PC-3 (cell line): Measurements from ENCODE around the gene FILIP1L. TPM values are rescaled to one million over a fixed set of nuclear protein-coding genes. Genes with fewer than 3 reads are reported as not detected.

Source experiments
- ATAC-seq: fragments of 200-7000 bp; cut with Tn5 transposase; 2 replicates; pipeline ENCODE4 v1.9.1; 2020; ENCODE audit warnings: mild to moderate bottlenecking, moderate library complexity
- BruUV-seq: library from RNA; stranded (reverse); fragments of 400-500 nt; replicated peaks from 2 replicates; lab custom pipeline; 2021; lab: Mats Ljungman, UMichigan
- CTCF ChIA-PET: fragments of 300-600 bp; sonication (Branson Sonifier 250); formaldehyde crosslinking; loops from one replicate; lab custom pipeline; 2022; ENCODE audit warnings: antibody characterized with exemption; lab: Charles Lee
- POLR2A ChIA-PET: fragments of 300-600 bp; sonication (Branson Sonifier 250); formaldehyde crosslinking; loops from one replicate; lab custom pipeline; 2022; ENCODE audit warnings: antibody characterized with exemption; ENCODE audit not compliant: unreplicated experiment; lab: Charles Lee
- DNase-seq: peaks from one replicate; pipeline ENCODE4 v3.0.0-alpha.2; 2015
- H2AFZ ChIP-seq: fragments of 300-600 bp; sonication (generic); 2 replicates; pipeline ENCODE4 v1.6.0; 2016; ENCODE audit warnings: antibody characterized with exemption, low read length
- H3F3A ChIP-seq: fragments of 300-600 bp; sonication (generic); one replicate; pipeline ENCODE4 v1.6.0; 2017; ENCODE audit warnings: antibody characterized with exemption, low read length, control low read depth, mild to moderate bottlenecking; ENCODE audit not compliant: unreplicated experiment
- H3K27ac ChIP-seq: fragments of 300-600 bp; sonication (generic); 2 replicates; pipeline ENCODE4 v1.5.1; 2016; ENCODE audit warnings: mild to moderate bottlenecking, low read length
- H3K27me3 ChIP-seq: fragments of 300-600 bp; sonication (generic); 2 replicates; pipeline ENCODE4 v1.6.1; 2016; ENCODE audit warnings: low read length, mixed read lengths
- H3K36me3 ChIP-seq: fragments of 300-600 bp; sonication (generic); 2 replicates; pipeline ENCODE4 v1.6.1; 2016; ENCODE audit warnings: low read depth, mixed run types, low read length, mixed read lengths
- H3K4me1 ChIP-seq: fragments of 300-600 bp; sonication (generic); 2 replicates; pipeline ENCODE4 v1.5.1; 2016; ENCODE audit warnings: low read length; ENCODE audit not compliant: insufficient read depth
- H3K4me2 ChIP-seq: fragments of 300-600 bp; sonication (generic); 2 replicates; pipeline ENCODE4 v1.6.0; 2016; ENCODE audit warnings: low read length
- H3K4me3 ChIP-seq: fragments of 300-600 bp; sonication (generic); 2 replicates; pipeline ENCODE4 v1.5.1; 2016; ENCODE audit warnings: mild to moderate bottlenecking, low read length, mixed read lengths
- H3K79me2 ChIP-seq: fragments of 300-600 bp; sonication (generic); 2 replicates; pipeline ENCODE4 v1.6.1; 2017; ENCODE audit warnings: low read length, mixed read lengths
- H3K9ac ChIP-seq: fragments of 300-600 bp; sonication (generic); 2 replicates; pipeline ENCODE4 v1.6.0; 2016; ENCODE audit warnings: mild to moderate bottlenecking, low read length
- H3K9me2 ChIP-seq: fragments of 300-600 bp; sonication (generic); replicated peaks from 2 replicates; pipeline ENCODE4 v1.6.1; 2016; ENCODE audit warnings: mixed run types, low read length, mixed read lengths
- H3K9me3 ChIP-seq: fragments of 300-600 bp; sonication (generic); 2 replicates; pipeline ENCODE4 v1.6.1; 2016; ENCODE audit warnings: low read length, mixed read lengths
- H4K20me1 ChIP-seq: fragments of 300-600 bp; sonication (generic); 2 replicates; pipeline ENCODE4 v1.6.1; 2016; ENCODE audit warnings: low read length, mixed read lengths
- EZH2 ChIP-seq: fragments of 300-600 bp; sonication (generic); IDR thresholded peaks from one replicate; pipeline ENCODE4 v1.6.1; 2017; ENCODE audit warnings: antibody characterized with exemption, mild to moderate bottlenecking, low read length; ENCODE audit not compliant: unreplicated experiment
- EZH2phosphoT487 ChIP-seq: fragments of 300-600 bp; sonication (generic); IDR thresholded peaks from 2 replicates; pipeline ENCODE4 v1.6.1; 2018; ENCODE audit warnings: mild to moderate bottlenecking, antibody characterized with exemption, low read length, borderline replicate concordance
- intact Hi-C: fragments of 100-400 bp; cut with micrococcal nuclease; formaldehyde crosslinking; loops from 2 replicates; pipeline ENCODE4 v1.9.0; 2023
- total RNA-seq: library from RNA; depleted of rRNA; stranded (reverse); fragments of >200 nt; gene quantifications from 2 replicates; pipeline ENCODE4 v1.2.3, GENCODE V29; 2014
- TF ChIP-seq, protein P1 (sequence below): fragments of 300-600 bp; sonication (generic); conservative IDR thresholded peaks from 2 replicates; pipeline ENCODE4 v1.5.1; 2017; ENCODE audit warnings: antibody characterized with exemption, low read depth, mild to moderate bottlenecking, low read length

Gene FILIP1L
- total RNA-seq, 1 experiment from 2014 or later: not detected

DNA sequence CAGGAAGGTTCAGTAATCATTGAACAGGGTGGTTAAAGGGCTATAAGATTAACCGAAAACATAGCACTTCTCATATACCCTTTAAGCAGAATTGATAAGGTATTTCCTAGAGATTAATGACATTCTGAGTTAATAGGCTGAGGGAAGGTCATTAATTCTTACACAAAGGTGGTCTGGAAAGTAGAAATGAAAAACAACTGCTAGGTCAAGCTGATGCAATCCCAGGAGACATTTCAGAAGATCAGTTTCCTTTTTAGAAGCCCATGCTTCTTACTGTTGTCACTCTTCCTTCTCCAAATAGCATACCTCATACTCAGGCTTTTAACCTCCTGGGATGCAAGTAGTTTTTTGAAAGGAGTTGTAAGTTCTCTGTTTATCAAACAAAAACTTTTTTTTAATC lies 8.8 kb downstream of the FILIP1L start:
- Histone ChIP-seq H3F3A (peaks cover 5% of the 10 kb centered on the region), H4K20me1 (0 out of 2 replicates have a peak, but pooled peaks cover 4% of the 10 kb centered on the region), H3K4me1 (peaks cover 58% of the 10 kb centered on the region), H3K9me2 (no peaks in the 10 kb centered on the region), H3K9ac (no peak overlapping the region; the same call in 1 of the 2 replicates), H3K4me3 (no peak overlapping the region), H3K9me3 (no peaks in the 10 kb centered on the region), H3K36me3 (no peaks in the 10 kb centered on the region), H3K79me2 (no peaks in the 10 kb centered on the region), H3K27me3 (no peaks in the 10 kb centered on the region), H2AFZ (no peak overlapping the region), H3K27ac (peak overlapping the region; percentile 88), H3K4me2 (peak overlapping the region; percentile 66)
- no peak for TF ChIP-seq EZH2
- TF ChIP-seq EZH2phosphoT487: no peak
- TF ChIP-seq, protein P1, sequence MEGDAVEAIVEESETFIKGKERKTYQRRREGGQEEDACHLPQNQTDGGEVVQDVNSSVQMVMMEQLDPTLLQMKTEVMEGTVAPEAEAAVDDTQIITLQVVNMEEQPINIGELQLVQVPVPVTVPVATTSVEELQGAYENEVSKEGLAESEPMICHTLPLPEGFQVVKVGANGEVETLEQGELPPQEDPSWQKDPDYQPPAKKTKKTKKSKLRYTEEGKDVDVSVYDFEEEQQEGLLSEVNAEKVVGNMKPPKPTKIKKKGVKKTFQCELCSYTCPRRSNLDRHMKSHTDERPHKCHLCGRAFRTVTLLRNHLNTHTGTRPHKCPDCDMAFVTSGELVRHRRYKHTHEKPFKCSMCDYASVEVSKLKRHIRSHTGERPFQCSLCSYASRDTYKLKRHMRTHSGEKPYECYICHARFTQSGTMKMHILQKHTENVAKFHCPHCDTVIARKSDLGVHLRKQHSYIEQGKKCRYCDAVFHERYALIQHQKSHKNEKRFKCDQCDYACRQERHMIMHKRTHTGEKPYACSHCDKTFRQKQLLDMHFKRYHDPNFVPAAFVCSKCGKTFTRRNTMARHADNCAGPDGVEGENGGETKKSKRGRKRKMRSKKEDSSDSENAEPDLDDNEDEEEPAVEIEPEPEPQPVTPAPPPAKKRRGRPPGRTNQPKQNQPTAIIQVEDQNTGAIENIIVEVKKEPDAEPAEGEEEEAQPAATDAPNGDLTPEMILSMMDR: no peak
- ChIA-PET CTCF (interaction anchor here (1.0 to 1.3 kb wide), 2 partner anchors 148 to 262 kb away, joined by 3 read pairs; no protein-coding TSS in a partner anchor), POLR2A (interaction anchor here (0.5 to 0.8 kb wide), 4 partner anchors 17 to 1572 kb away, joined by 3 to 7 read pairs (median 4); partner anchors contain the start of gene ZBTB11)
- ATAC-seq (no peak), DNase-seq (no peak)
- BruUV-seq: TSS peak; percentile 78
- intact Hi-C loops: loop anchor here (2.0 kb wide), 1 partner anchor 263 kb away; no protein-coding TSS in a partner anchor

DNA sequence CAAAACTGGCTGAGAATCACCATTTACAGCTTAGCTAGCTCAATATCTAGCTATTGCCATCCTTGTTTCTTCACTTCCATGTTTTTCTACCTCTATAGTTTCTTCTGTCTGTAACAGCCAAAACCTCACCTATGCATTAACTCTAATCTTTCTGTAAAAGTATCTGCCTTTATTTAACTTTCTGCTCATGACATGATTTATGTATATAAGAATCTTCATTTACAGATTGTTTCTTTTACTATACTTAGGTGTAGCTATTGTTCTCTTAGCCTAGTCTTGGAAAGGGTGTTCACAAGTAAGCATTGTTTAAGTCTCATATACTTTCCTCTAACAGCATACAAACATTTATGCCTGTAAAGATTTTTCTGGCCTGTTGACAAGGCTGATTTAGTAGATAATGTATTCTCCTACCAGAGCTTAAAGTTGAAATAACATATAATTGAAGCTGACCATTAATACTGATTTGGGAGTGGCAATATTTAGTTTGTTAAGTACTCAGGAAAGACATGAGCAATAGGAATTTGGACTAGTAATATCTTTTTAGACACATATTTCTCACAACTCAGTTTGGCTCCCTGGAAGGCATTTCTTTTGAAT lies 9.4 kb downstream of the FILIP1L start:
- Histone ChIP-seq H3K27ac (peak overlapping the region; percentile 88), H3K36me3 (no peaks in the 10 kb centered on the region), H4K20me1 (0 out of 2 replicates have a peak, but pooled peaks cover 4% of the 10 kb centered on the region), H2AFZ (no peak overlapping the region), H3K79me2 (no peaks in the 10 kb centered on the region), H3K4me1 (peaks cover 58% of the 10 kb centered on the region), H3K9me2 (no peaks in the 10 kb centered on the region), H3K4me3 (no peak overlapping the region), H3K9me3 (no peaks in the 10 kb centered on the region), H3K4me2 (peak overlapping the region; percentile 66), H3K27me3 (no peaks in the 10 kb centered on the region), H3F3A (peaks cover 5% of the 10 kb centered on the region), H3K9ac (peak overlapping the region; percentile 6; the same call in 1 of the 2 replicates)
- ATAC-seq (peak; percentile 45), DNase-seq (peak; percentile 51)
- ChIA-PET POLR2A (interaction anchor here (0.5 to 0.8 kb wide), 5 partner anchors 16 to 1572 kb away, joined by 3 to 7 read pairs (median 5); partner anchors contain the start of genes TBC1D23 and ZBTB11), CTCF (interaction anchor here (0.9 to 1.3 kb wide), 3 partner anchors 57 to 262 kb away, joined by 3 read pairs; no protein-coding TSS in a partner anchor)
- TF ChIP-seq EZH2phosphoT487 (no peak), EZH2 (no peak)
- TF ChIP-seq, protein P1: no peak
- intact Hi-C loops: loop anchor here (2.0 kb wide), 1 partner anchor 262 kb away; no protein-coding TSS in a partner anchor
- TSS peak; percentile 49 for BruUV-seq
